ENCODE data around the gene DLGAP1. TPM values are rescaled to one million over a fixed set of nuclear protein-coding genes. Genes with fewer than 3 reads are reported as not detected.

The DLGAP1 gene
- total RNA-seq, 6 experiments from 2014 or later = 0.19 to 1.3 (median 0.62) TPM

GRCh38 chr18:3966642-3967358 lies 488.3 kb downstream of the DLGAP1 start:
- peak; percentile 73 for DNase-seq
- no peak for TF ChIP-seq CTCF (IDR thresholded peaks at IDR 0.05)
- Mint-ChIP-seq H3K9me3 (no peaks in the 10 kb centered on the region), H3K36me3 (ENCODE audit: low read depth) (no peaks in the 10 kb centered on the region), H3K27ac (peak overlapping the region; percentile 83), H3K4me3 (peak overlapping the region; percentile 61), H3K4me1 (ENCODE audit: low read depth) (peaks cover 45% of the 10 kb centered on the region), H3K27me3 (ENCODE audit: insufficient read depth) (no peaks in the 10 kb centered on the region; the same call in 1 of the 2 replicates)

- Mint-ChIP-seq H3K27me3 (ENCODE audit: insufficient read depth) (peaks cover 1% of the 10 kb centered on the region), H3K4me1 (ENCODE audit: low read depth) (peaks cover 39% of the 10 kb centered on the region), H3K36me3 (ENCODE audit: low read depth) (no peaks in the 10 kb centered on the region), H3K4me3 (peak overlapping the region; percentile 59), H3K27ac (peak overlapping the region; percentile 83), H3K9me3 (no peaks in the 10 kb centered on the region)
- DNase-seq = no peak
- no peak for TF ChIP-seq CTCF (IDR thresholded peaks at IDR 0.05)
Measured at GRCh38 chr18:3966246-3966641, 488.9 kb downstream of the DLGAP1 start.

GRCh38 chr18:3960977-3961376 lies 494.1 kb downstream of the DLGAP1 start:
- Mint-ChIP-seq H3K4me1 (ENCODE audit: low read depth) (peaks cover 2% of the 10 kb centered on the region), H3K36me3 (ENCODE audit: low read depth) (no peaks in the 10 kb centered on the region), H3K27me3 (ENCODE audit: insufficient read depth) (peaks cover 4% of the 10 kb centered on the region), H3K27ac (no peak overlapping the region), H3K4me3 (no peak overlapping the region), H3K9me3 (no peaks in the 10 kb centered on the region)
- no peak for TF ChIP-seq CTCF (IDR thresholded peaks at IDR 0.05)
- DNase-seq = no peak

GRCh38 chr18:3960142-3960541 lies 495.0 kb downstream of the DLGAP1 start:
- TF ChIP-seq CTCF (IDR thresholded peaks at IDR 0.05) = no peak
- no peaks in the 10 kb centered on the region for H3K9me3 Mint-ChIP-seq
- no peak for DNase-seq
- H3K27me3 Mint-ChIP-seq (ENCODE audit: insufficient read depth) = peaks cover 4% of the 10 kb centered on the region
- no peak overlapping the region for H3K4me3 Mint-ChIP-seq
- no peaks in the 10 kb centered on the region for H3K36me3 Mint-ChIP-seq (ENCODE audit: low read depth)
- H3K27ac Mint-ChIP-seq = no peak overlapping the region
- H3K4me1 Mint-ChIP-seq (ENCODE audit: low read depth) = no peaks in the 10 kb centered on the region

- TF ChIP-seq CTCF (IDR thresholded peaks at IDR 0.05) = no peak
- peak overlapping the region; percentile 18; the same call in 1 of the 2 replicates for H3K4me3 Mint-ChIP-seq
- H3K27me3 Mint-ChIP-seq (ENCODE audit: insufficient read depth) = peaks cover 7% of the 10 kb centered on the region
- no peaks in the 10 kb centered on the region for H3K9me3 Mint-ChIP-seq
- peak overlapping the region; percentile 34; the same call in 1 of the 2 replicates for H3K27ac Mint-ChIP-seq
- no peaks in the 10 kb centered on the region for H3K36me3 Mint-ChIP-seq (ENCODE audit: low read depth)
- peak; percentile 51 for DNase-seq
- peaks cover 26% of the 10 kb centered on the region for H3K4me1 Mint-ChIP-seq (ENCODE audit: low read depth)
Measured at GRCh38 chr18:3952031-3952430, 503.1 kb downstream of the DLGAP1 start.

Data from HFFc6 (cell line).